ENCODE results near the gene FXR2. TPM values are rescaled to one million over a fixed set of nuclear protein-coding genes. Genes with fewer than 3 reads are reported as not detected.
"Not testable (repeated sequence)": the region's sequence is repeated elsewhere in the genome, so short reads cannot be mapped to it uniquely, and the experiment has no call there.

Gene FXR2
- total and polyA plus RNA-seq, 8 donors = 30.6 to 47.5 (median 37.0) TPM

- Histone ChIP-seq H3K27me3 (no peaks in the 10 kb centered on the region), H3K27ac (no peak overlapping the region), H3K4me3 (peak overlapping the region in 1 of 2 donors; percentile 84), H3K36me3 (peaks cover 0 to 4% of the 10 kb centered on the region in 2 donors), H3K4me1 (peaks cover 23 to 46% of the 10 kb centered on the region in 2 donors), H3K9me3 (no peaks in the 10 kb centered on the region)
- DNase-seq (no peak), ATAC-seq (no peak)
- intact Hi-C loops (cut with DNase I) = no loop called here
- TF ChIP-seq CTCF (IDR thresholded peaks at IDR 0.05) = no peak
Measured at GRCh38 chr17:7612294-7612640, 2.4 kb downstream of the FXR2 start.

DNA sequence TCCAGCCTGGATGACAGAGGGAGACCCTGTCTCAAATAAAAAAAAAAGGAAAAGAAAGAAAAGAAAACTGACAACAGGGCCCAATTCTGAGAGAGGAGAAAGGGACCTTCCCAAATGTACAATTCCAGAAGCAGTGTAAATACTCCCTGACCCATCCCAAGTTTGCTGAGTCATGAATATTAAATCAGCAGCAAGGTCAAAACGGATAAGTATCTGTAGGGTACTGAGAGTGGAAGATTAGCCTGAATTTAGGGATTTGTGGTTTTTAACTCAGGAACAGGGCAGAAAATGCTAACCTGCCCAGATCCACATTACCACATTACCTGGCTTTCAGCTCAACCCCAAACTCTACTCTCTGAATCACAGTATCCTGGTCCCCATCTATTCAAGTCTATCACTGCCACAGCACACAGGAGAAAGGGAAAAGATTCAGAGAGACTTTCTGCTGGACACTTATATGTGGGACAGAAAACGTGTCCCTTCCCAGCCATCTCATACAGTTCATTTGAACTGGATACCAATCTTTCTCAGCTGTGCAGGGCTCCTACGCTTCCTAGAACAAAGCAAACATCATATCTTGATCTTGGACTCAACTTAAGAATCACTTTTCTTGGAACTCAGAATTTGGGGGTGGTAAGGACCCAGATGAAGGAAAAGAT lies 2.9 kb downstream of the FXR2 start:
- intact Hi-C loops (cut with DNase I) = no loop called here

GRCh38 chr17:7610641-7611040 lies 4.1 kb downstream of the FXR2 start:
- Histone ChIP-seq H3K27me3 (no peaks in the 10 kb centered on the region), H3K4me3 (no peak overlapping the region), H3K36me3 (peaks cover 0 to 9% of the 10 kb centered on the region in 2 donors), H3K9me3 (no peaks in the 10 kb centered on the region), H3K4me1 (peaks cover 23 to 46% of the 10 kb centered on the region in 2 donors), H3K27ac (no peak overlapping the region)
- DNase-seq = no peak
- no peak for ATAC-seq
- intact Hi-C loops (cut with DNase I) = no loop called here
- TF ChIP-seq CTCF (IDR thresholded peaks at IDR 0.05) = no peak

More for the DNA sequence above, 2.9 kb downstream of the FXR2 start:
- ATAC-seq (no peak), DNase-seq (no peak)
- Histone ChIP-seq H3K9me3 (no peaks in the 10 kb centered on the region), H3K4me1 (peaks cover 23 to 46% of the 10 kb centered on the region in 2 donors), H3K27ac (no peak overlapping the region), H3K4me3 (no peak overlapping the region), H3K27me3 (no peaks in the 10 kb centered on the region), H3K36me3 (peaks cover 0 to 4% of the 10 kb centered on the region in 2 donors)
- TF ChIP-seq CTCF (IDR thresholded peaks at IDR 0.05) = no peak

- H3K4me1 ChIP-seq = peaks cover 3 to 16% of the 10 kb centered on the region in 2 donors
- no peak for TF ChIP-seq CTCF (IDR thresholded peaks at IDR 0.05)
- H3K27ac ChIP-seq = no peak overlapping the region
- no peak for ATAC-seq
- no peak for DNase-seq
- peaks cover 0 to 52% of the 10 kb centered on the region in 2 donors for H3K36me3 ChIP-seq
- no peak overlapping the region for H3K4me3 ChIP-seq
- no peaks in the 10 kb centered on the region for H3K9me3 ChIP-seq
- no peaks in the 10 kb centered on the region for H3K27me3 ChIP-seq
- intact Hi-C loops (cut with DNase I) = no loop called here
Measured at GRCh38 chr17:7606280-7606679, 8.4 kb downstream of the FXR2 start.

GRCh38 chr17:7597561-7597960 lies 17.1 kb downstream of the FXR2 start:
- ATAC-seq; H3K4me1 ChIP-seq; H3K4me3 ChIP-seq; H3K27ac ChIP-seq; DNase-seq; intact Hi-C loops (cut with DNase I); H3K27me3 ChIP-seq; H3K9me3 ChIP-seq: not testable (repeated sequence)
- H3K36me3 ChIP-seq = peaks cover 0 to 97% of the 10 kb centered on the region in 2 donors

- Histone ChIP-seq H3K9me3 (no peaks in the 10 kb centered on the region), H3K27me3 (no peaks in the 10 kb centered on the region), H3K4me3 (no peak overlapping the region), H3K4me1 (peaks cover 7 to 15% of the 10 kb centered on the region in 2 donors), H3K27ac (no peak overlapping the region), H3K36me3 (peaks cover 0 to 94% of the 10 kb centered on the region in 2 donors)
- intact Hi-C loops (cut with DNase I) = no loop called here
- TF ChIP-seq CTCF (IDR thresholded peaks at IDR 0.05) = no peak
- ATAC-seq (no peak), DNase-seq (no peak)
Measured at GRCh38 chr17:7593296-7593695, 21.4 kb downstream of the FXR2 start.

Data from left lung (tissue), 10 donors.